Activated T-helper 17 cell treated with anti-CD3 and anti-CD28 coated beads, Interleukin-2, amount 50 U/mL, for 72 hours (primary cell): Measurements from ENCODE around the gene PNKD. TPM values are rescaled to one million over a fixed set of nuclear protein-coding genes. Genes with fewer than 3 reads are reported as not detected.

ENCODE experiments used
- ATAC-seq: fragments of 150-1000 bp; cut with Tn5 transposase; replicated peaks from 2 replicates; pipeline ENCODE4 v1.10.0; 2021; ENCODE audit warnings: mild to moderate bottlenecking, moderate library complexity
- H3K27ac Mint-ChIP-seq: one replicate; pipeline ENCODE4 v1.8.0; 2022; ENCODE audit warnings: mixed read lengths
- H3K27me3 Mint-ChIP-seq: one replicate; pipeline ENCODE4 v1.8.0; 2022; ENCODE audit warnings: mixed read lengths
- H3K36me3 Mint-ChIP-seq: one replicate; pipeline ENCODE4 v1.8.0; 2022; ENCODE audit warnings: low read depth, mild to moderate bottlenecking, mixed read lengths
- H3K4me1 Mint-ChIP-seq: one replicate; pipeline ENCODE4 v1.8.0; 2022; ENCODE audit warnings: mixed read lengths
- H3K4me3 Mint-ChIP-seq: one replicate; pipeline ENCODE4 v1.8.0; 2022; ENCODE audit warnings: mild to moderate bottlenecking, mixed read lengths
- H3K9me3 Mint-ChIP-seq: one replicate; pipeline ENCODE4 v1.8.0; 2022; ENCODE audit warnings: mixed read lengths
- total RNA-seq, 2 donors: library from RNA; stranded (reverse); gene quantifications; one replicate each; pipeline ENCODE4 v1.2.3, GENCODE V29; 2022

Gene PNKD
- total RNA-seq, 2 donors from 2014 or later = 21.1 to 30.9 TPM

DNA sequence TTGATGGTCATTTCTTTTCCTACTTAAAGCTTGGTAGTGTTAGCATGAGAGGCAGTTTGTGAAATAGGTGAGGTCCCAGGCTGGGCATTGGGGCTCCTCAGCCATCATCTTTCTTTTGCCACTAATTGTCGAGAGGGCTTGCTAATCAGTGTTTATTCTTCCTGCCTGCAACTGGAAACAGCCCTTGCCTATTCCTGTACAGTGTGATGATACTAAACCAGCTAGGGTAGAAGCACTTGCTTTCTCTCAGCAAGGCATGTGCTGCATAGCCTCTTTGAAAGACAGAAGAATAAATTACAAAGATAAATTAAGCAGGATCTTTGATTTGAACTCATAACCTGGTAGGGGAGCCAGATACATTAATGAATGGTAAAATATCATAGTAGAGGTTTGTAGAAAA, 26.1 kb upstream of the PNKD start:
- peaks cover 100% of the 10 kb centered on the region for H3K36me3 Mint-ChIP-seq
- no peak for ATAC-seq
- H3K4me1 Mint-ChIP-seq = peaks cover 5% of the 10 kb centered on the region
- peak overlapping the region; percentile 50 for H3K27ac Mint-ChIP-seq
- no peak overlapping the region for H3K4me3 Mint-ChIP-seq
- no peaks in the 10 kb centered on the region for H3K9me3 Mint-ChIP-seq
- no peaks in the 10 kb centered on the region for H3K27me3 Mint-ChIP-seq

DNA sequence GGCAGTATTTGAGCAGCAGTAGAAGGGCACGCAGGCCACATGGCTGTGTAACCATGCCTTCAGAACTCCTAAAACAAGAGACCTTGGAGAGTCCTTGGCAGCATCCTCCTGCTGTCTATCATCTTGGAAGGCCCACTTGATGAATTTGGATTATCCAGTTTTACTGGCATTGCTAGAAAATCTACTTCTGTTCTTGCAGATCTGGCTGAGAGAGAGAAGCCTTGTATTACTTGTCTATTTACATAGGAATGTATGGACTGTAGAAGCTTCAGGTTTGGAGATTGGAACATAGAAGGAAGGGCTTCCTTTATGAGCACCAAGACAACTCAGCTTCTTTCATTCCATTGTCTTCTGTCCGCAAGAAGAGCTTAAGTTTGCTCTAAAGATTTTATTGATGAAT, 25.7 kb upstream of the PNKD start:
- no peaks in the 10 kb centered on the region for H3K27me3 Mint-ChIP-seq
- ATAC-seq = no peak
- no peaks in the 10 kb centered on the region for H3K9me3 Mint-ChIP-seq
- H3K4me3 Mint-ChIP-seq = no peak overlapping the region
- H3K27ac Mint-ChIP-seq = peak overlapping the region; percentile 50
- H3K36me3 Mint-ChIP-seq = peaks cover 100% of the 10 kb centered on the region
- peaks cover 5% of the 10 kb centered on the region for H3K4me1 Mint-ChIP-seq

GRCh38 chr2:218245214-218245613, 25.1 kb upstream of the PNKD start:
- Mint-ChIP-seq H3K4me3 (no peak overlapping the region), H3K9me3 (no peaks in the 10 kb centered on the region), H3K36me3 (peaks cover 100% of the 10 kb centered on the region), H3K27me3 (no peaks in the 10 kb centered on the region), H3K27ac (peak overlapping the region; percentile 50), H3K4me1 (peaks cover 5% of the 10 kb centered on the region)
- no peak for ATAC-seq

GRCh38 chr2:218249691-218250090, 20.6 kb upstream of the PNKD start:
- no peaks in the 10 kb centered on the region for H3K9me3 Mint-ChIP-seq
- no peak for ATAC-seq
- peak overlapping the region; percentile 41 for H3K27ac Mint-ChIP-seq
- H3K27me3 Mint-ChIP-seq = no peaks in the 10 kb centered on the region
- H3K4me1 Mint-ChIP-seq = peaks cover 6% of the 10 kb centered on the region
- no peak overlapping the region for H3K4me3 Mint-ChIP-seq
- peaks cover 100% of the 10 kb centered on the region for H3K36me3 Mint-ChIP-seq

- peak; percentile 26 for ATAC-seq
These were observed 17.6 kb upstream of the PNKD start for GRCh38 chr2:218252509-218253231.

DNA sequence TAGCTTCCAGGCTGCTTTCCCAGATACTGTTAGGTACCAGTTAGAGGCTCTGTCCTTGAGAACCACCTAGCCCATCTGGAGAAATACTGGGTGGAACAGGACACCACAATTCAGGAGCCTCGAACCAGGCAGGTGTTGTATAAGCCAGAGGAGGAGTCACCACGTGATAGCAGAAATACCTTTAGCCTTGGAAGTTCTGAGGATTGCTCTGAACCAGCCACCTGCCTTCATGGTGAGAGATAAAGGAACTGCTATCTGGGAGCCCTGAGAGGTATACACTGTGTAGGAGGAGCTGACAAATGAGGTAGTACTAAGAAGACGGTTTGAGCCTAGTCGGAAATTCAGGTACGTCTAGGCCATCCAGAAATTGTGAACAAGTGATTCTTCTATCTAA, 17.1 kb upstream of the PNKD start:
- no peaks in the 10 kb centered on the region for H3K27me3 Mint-ChIP-seq
- peaks cover 12% of the 10 kb centered on the region for H3K4me1 Mint-ChIP-seq
- peak overlapping the region; percentile 67 for H3K27ac Mint-ChIP-seq
- no peak for ATAC-seq
- H3K9me3 Mint-ChIP-seq = no peaks in the 10 kb centered on the region
- H3K4me3 Mint-ChIP-seq = no peak overlapping the region
- H3K36me3 Mint-ChIP-seq = peaks cover 89% of the 10 kb centered on the region

More at GRCh38 chr2:218252509-218253231, 17.6 kb upstream of the PNKD start:
- Mint-ChIP-seq H3K9me3 (no peaks in the 10 kb centered on the region), H3K27me3 (no peaks in the 10 kb centered on the region), H3K36me3 (peaks cover 93% of the 10 kb centered on the region), H3K27ac (peak overlapping the region; percentile 67), H3K4me1 (peaks cover 11% of the 10 kb centered on the region), H3K4me3 (no peak overlapping the region)

- peaks cover 12% of the 10 kb centered on the region for H3K4me1 Mint-ChIP-seq
- H3K9me3 Mint-ChIP-seq = no peaks in the 10 kb centered on the region
- ATAC-seq = peak; percentile 63
- peak overlapping the region; percentile 0 for H3K27ac Mint-ChIP-seq
- no peak overlapping the region for H3K4me3 Mint-ChIP-seq
- peaks cover 67% of the 10 kb centered on the region for H3K36me3 Mint-ChIP-seq
- no peaks in the 10 kb centered on the region for H3K27me3 Mint-ChIP-seq
These were observed 14.9 kb upstream of the PNKD start for GRCh38 chr2:218255446-218255845.

GRCh38 chr2:218256612-218257350, 13.5 kb upstream of the PNKD start:
- peaks cover 12% of the 10 kb centered on the region for H3K4me1 Mint-ChIP-seq
- ATAC-seq = no peak
- no peaks in the 10 kb centered on the region for H3K9me3 Mint-ChIP-seq
- H3K27me3 Mint-ChIP-seq = no peaks in the 10 kb centered on the region
- peak overlapping the region; percentile 82 for H3K27ac Mint-ChIP-seq
- H3K36me3 Mint-ChIP-seq = peaks cover 54% of the 10 kb centered on the region
- peak overlapping the region; percentile 36 for H3K4me3 Mint-ChIP-seq

- Mint-ChIP-seq H3K36me3 (peaks cover 47% of the 10 kb centered on the region), H3K27me3 (no peaks in the 10 kb centered on the region), H3K27ac (peak overlapping the region; percentile 82), H3K4me1 (peaks cover 12% of the 10 kb centered on the region), H3K4me3 (peak overlapping the region; percentile 36), H3K9me3 (no peaks in the 10 kb centered on the region)
- peak; percentile 76 for ATAC-seq
These were observed 12.8 kb upstream of the PNKD start for GRCh38 chr2:218257390-218257981.

DNA sequence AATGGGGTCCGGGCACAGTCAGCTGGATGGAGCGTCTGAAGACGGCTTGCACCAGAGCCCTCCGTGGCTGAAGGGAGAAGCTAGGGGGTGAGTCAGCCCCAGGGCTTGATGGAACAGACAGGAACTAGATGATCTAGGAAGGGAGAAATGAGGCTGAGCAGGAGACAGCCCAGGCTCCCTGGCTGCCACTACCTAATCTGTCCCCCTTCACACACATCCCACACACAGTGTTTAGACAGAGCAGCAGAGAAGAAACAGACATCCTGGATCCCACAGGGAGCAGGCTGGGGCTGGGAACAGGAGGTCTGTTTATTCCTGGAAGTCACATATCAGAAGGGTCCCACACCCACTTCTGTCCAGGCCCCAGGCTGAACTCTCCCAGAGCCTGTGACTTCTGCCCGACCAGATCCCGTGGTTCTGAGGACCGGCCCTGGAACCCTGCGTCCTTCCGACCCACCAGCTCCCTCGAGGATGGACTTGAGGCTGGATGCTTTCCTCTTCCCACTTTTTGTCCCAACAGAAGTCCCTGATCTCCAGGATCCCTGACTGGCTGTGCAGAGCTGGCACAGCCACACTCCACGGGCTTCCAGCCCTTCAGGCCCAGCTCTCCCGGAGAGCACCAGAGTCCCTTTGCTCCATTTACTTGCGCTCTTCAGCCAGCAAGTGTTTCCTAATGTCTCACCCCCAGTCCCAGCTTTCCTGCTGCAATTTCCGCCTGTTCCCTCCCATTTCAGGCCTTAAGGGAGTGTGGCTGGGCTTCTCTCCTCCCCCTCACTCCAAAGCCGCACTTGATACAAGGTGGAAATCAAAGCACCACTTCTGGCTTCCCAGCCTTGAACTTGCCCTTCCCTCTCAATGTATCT, 11.0 kb upstream of the PNKD start:
- Mint-ChIP-seq H3K4me1 (peaks cover 12% of the 10 kb centered on the region), H3K4me3 (no peak overlapping the region), H3K36me3 (peaks cover 44% of the 10 kb centered on the region), H3K27me3 (no peaks in the 10 kb centered on the region), H3K9me3 (no peaks in the 10 kb centered on the region), H3K27ac (peak overlapping the region; percentile 66)
- no peak for ATAC-seq

GRCh38 chr2:218260166-218260565, 10.2 kb upstream of the PNKD start:
- Mint-ChIP-seq H3K4me1 (peaks cover 12% of the 10 kb centered on the region), H3K36me3 (peaks cover 40% of the 10 kb centered on the region), H3K4me3 (no peak overlapping the region), H3K27me3 (no peaks in the 10 kb centered on the region), H3K9me3 (no peaks in the 10 kb centered on the region), H3K27ac (peak overlapping the region; percentile 63)
- ATAC-seq = no peak

- Mint-ChIP-seq H3K4me1 (peaks cover 12% of the 10 kb centered on the region), H3K4me3 (no peak within 1 kb of the TSS), H3K27ac (peak within 1 kb of the TSS; percentile 63), H3K9me3 (no peaks in the 10 kb centered on the region), H3K36me3 (peaks cover 39% of the 10 kb centered on the region), H3K27me3 (no peaks in the 10 kb centered on the region)
- no peak for ATAC-seq
These were observed 9.4 kb upstream of the PNKD start, which contains the start of gene GPBAR1 for GRCh38 chr2:218260742-218261422. Gene GPBAR1 (plus strand): TSS chr2:218261015. CDS start chr2:218262725, 1,710 bp downstream.

GRCh38 chr2:218261423-218262236, 8.7 kb upstream of the PNKD start:
- H3K4me1 Mint-ChIP-seq = peaks cover 12% of the 10 kb centered on the region
- H3K9me3 Mint-ChIP-seq = no peaks in the 10 kb centered on the region
- peaks cover 39% of the 10 kb centered on the region for H3K36me3 Mint-ChIP-seq

More at GRCh38 chr2:218261423-218262236, 8.7 kb upstream of the PNKD start:
- H3K4me3 Mint-ChIP-seq = no peak overlapping the region
- H3K27me3 Mint-ChIP-seq = no peaks in the 10 kb centered on the region
- ATAC-seq = no peak
- peak overlapping the region; percentile 54 for H3K27ac Mint-ChIP-seq
